Adipocyte (in vitro differentiated cells): Measurements from ENCODE around the gene ITCH.
A peak's percentile ranks its signal among the peaks of the same experiment; 100 is the strongest.
"Not testable (repeated sequence)": the region's sequence is repeated elsewhere in the genome, so short reads cannot be mapped to it uniquely, and the experiment has no call there.

Source experiments
- DNase-seq: peaks from one replicate; pipeline ENCODE4 v3.0.0-alpha.2; 2015; ENCODE audit warnings: low read depth
- H3K27me3 ChIP-seq: replicated peaks from 2 replicates; pipeline ENCODE4 v1.7.0; 2013; ENCODE audit warnings: mild to moderate bottlenecking, low read length, moderate library complexity; ENCODE audit not compliant: control insufficient read depth, insufficient read depth
- H3K36me3 ChIP-seq: 2 replicates; pipeline ENCODE4 v1.7.0; 2013; ENCODE audit warnings: low read length, mild to moderate bottlenecking, moderate library complexity; ENCODE audit not compliant: control insufficient read depth, insufficient read depth, severe bottlenecking
- H3K4me1 ChIP-seq: 2 replicates; pipeline ENCODE4 v1.7.0; 2013; ENCODE audit warnings: mild to moderate bottlenecking, low read length, moderate library complexity; ENCODE audit not compliant: control insufficient read depth, insufficient read depth
- H3K4me3 ChIP-seq: 2 replicates; pipeline ENCODE4 v1.7.0; 2013; ENCODE audit warnings: mild to moderate bottlenecking, low read length, moderate library complexity
- H3K9ac ChIP-seq: 2 replicates; pipeline ENCODE4 v1.7.0; 2013; ENCODE audit warnings: mild to moderate bottlenecking, low read length, moderate library complexity
- H3K9me3 ChIP-seq: 2 replicates; pipeline ENCODE4 v1.7.0; 2013; ENCODE audit warnings: mild to moderate bottlenecking, low read length, moderate library complexity; ENCODE audit not compliant: control insufficient read depth

ITCH gene

DNA sequence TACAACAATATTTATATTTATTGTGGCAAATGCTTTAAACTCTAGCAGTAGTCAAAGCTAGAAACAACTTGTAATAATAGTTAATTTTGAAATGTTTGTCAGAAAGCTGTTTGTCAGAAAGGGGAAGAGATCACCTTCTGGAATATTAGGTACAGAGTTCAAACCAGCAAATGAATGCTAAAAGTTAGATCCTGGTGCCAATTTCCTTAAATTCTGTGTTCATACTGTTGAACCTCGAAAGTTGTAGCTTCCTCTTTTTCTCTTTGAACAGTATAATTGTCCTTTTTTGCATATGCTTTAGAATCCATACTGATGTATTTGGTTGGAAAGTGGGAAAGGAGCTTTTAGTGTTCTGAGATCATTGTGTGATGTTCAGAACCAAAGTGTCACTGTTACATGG lies 22.4 kb downstream of the ITCH start:
- H3K9ac ChIP-seq: no peak overlapping the region
- H3K9me3 ChIP-seq: no peaks in the 10 kb centered on the region
- DNase-seq: no peak
- no peaks in the 10 kb centered on the region for H3K27me3 ChIP-seq
- peaks cover 31% of the 10 kb centered on the region for H3K36me3 ChIP-seq
- H3K4me1 ChIP-seq: peaks cover 32% of the 10 kb centered on the region
- H3K4me3 ChIP-seq: no peak overlapping the region

- Histone ChIP-seq H3K9me3 (no peaks in the 10 kb centered on the region), H3K4me3 (no peak overlapping the region), H3K36me3 (peaks cover 28% of the 10 kb centered on the region), H3K4me1 (peaks cover 40% of the 10 kb centered on the region), H3K9ac (no peak overlapping the region), H3K27me3 (no peaks in the 10 kb centered on the region)
- DNase-seq: no peak
Measured at GRCh38 chr20:34388000-34388399, 24.9 kb downstream of the ITCH start.

- Histone ChIP-seq H3K36me3 (peaks cover 34% of the 10 kb centered on the region), H3K27me3 (no peaks in the 10 kb centered on the region), H3K9me3 (no peaks in the 10 kb centered on the region), H3K4me3 (no peak overlapping the region), H3K9ac (no peak overlapping the region), H3K4me1 (peaks cover 40% of the 10 kb centered on the region)
- no peak for DNase-seq
Measured at GRCh38 chr20:34388678-34389077, 25.6 kb downstream of the ITCH start.

DNA sequence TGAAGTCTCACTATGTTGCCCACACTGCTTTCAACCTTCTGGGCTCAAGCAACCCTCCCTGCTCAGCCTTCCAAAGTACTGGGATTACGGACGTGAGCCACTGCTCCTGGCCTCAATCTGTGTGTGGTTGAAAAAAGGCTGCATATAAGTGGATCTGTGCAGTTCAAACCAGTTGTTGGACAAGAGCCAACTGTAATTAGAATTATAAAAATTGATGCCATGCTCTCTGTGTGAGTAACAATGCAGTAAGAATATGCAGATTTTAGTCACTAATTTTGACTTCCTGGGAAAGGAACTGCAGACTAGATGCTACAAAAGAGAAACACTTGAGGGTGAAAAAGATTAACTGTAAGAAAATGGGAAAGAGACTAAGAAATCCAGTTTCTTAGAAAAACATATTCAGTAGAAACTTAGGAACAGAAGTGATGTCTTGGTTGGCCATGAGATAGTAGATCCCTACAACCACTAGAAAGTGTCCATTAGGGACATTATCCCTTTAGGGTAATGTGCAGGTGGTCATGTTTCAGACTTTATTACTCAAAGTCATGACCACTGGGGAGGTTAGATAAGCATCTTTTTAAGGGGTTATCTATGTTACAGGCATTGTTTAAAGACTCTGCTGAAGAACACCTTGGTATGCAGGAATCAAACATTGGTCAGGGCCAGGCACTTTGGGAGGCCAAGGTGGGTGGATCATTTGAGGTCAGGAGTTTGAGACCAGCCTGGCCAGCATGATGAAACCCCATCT lies 26.3 kb downstream of the ITCH start:
- no peak for DNase-seq
- Histone ChIP-seq H3K9me3 (no peaks in the 10 kb centered on the region), H3K4me3 (no peak overlapping the region), H3K36me3 (peaks cover 41% of the 10 kb centered on the region), H3K27me3 (no peaks in the 10 kb centered on the region), H3K4me1 (peaks cover 40% of the 10 kb centered on the region), H3K9ac (no peak overlapping the region)

DNA sequence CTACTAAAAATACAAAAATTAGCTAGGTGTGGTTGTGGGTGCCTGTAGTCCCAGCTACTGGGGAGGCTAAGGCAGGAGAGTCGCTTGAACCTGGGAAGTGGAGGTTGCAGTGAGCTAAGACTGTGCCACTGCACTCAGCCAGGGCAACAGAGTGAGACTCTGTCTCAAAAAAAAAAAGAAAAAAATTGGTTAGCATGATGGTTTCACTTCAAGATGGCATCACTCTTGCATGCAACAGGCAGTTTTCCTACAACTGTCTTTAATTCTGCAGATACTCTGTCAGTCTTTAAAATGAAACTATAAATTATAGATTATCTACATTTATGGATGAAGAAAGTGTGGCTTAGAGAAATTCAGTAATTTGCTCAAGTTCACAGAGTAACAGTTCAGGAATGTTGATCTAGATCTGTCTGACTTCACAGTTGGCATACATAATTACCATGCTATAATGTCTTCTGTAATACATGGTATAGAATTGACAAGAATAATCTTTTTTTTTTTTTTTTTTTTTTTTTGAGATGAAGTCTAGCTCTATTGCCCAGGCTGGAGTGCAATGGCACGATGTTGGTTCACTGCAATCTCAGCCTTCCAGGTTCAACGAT lies 27.0 kb downstream of the ITCH start:
- no peak overlapping the region for H3K9ac ChIP-seq
- H3K4me1 ChIP-seq: peaks cover 40% of the 10 kb centered on the region
- H3K9me3 ChIP-seq: no peaks in the 10 kb centered on the region
- no peaks in the 10 kb centered on the region for H3K27me3 ChIP-seq
- peak; percentile 26 for DNase-seq
- no peak overlapping the region for H3K4me3 ChIP-seq
- peaks cover 47% of the 10 kb centered on the region for H3K36me3 ChIP-seq

GRCh38 chr20:34396408-34396807 lies 33.3 kb downstream of the ITCH start:
- peaks cover 58% of the 10 kb centered on the region for H3K36me3 ChIP-seq
- no peak overlapping the region for H3K9ac ChIP-seq
- no peaks in the 10 kb centered on the region for H3K9me3 ChIP-seq
- H3K27me3 ChIP-seq: no peaks in the 10 kb centered on the region
- peaks cover 24% of the 10 kb centered on the region for H3K4me1 ChIP-seq
- no peak for DNase-seq
- H3K4me3 ChIP-seq: no peak overlapping the region

GRCh38 chr20:34397096-34397495 lies 34.0 kb downstream of the ITCH start:
- Histone ChIP-seq H3K36me3 (peaks cover 61% of the 10 kb centered on the region), H3K9ac (no peak overlapping the region), H3K4me1 (peaks cover 31% of the 10 kb centered on the region), H3K27me3 (no peaks in the 10 kb centered on the region), H3K9me3 (no peaks in the 10 kb centered on the region), H3K4me3 (no peak overlapping the region)
- no peak for DNase-seq

DNA sequence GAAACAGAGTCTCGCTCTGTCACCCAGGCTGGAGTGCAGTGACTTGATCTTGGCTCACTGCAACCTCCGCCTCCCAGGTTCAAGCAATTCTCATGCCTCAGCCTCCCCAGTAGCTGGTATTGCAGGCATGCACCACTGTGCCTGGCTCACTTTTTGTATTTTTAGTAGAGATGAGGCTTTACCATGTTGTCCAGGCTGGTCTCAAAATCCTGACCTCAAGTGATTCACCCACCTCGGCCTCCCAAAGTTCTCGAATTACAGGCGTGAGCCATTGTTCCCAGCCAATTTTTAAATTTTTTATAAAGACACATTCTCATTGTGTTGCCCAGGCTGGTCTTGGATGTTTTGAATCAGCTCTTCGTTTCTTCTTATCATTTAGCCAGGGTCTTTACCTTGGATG lies 37.7 kb downstream of the ITCH start:
- H3K4me3 ChIP-seq, H3K27me3 ChIP-seq, H3K9me3 ChIP-seq, H3K9ac ChIP-seq: not testable (repeated sequence)
- DNase-seq: peak; percentile 75
- peaks cover 47% of the 10 kb centered on the region for H3K4me1 ChIP-seq
- H3K36me3 ChIP-seq: peaks cover 38% of the 10 kb centered on the region

GRCh38 chr20:34401741-34402455 lies 38.8 kb downstream of the ITCH start:
- peaks cover 35% of the 10 kb centered on the region for H3K36me3 ChIP-seq

DNA sequence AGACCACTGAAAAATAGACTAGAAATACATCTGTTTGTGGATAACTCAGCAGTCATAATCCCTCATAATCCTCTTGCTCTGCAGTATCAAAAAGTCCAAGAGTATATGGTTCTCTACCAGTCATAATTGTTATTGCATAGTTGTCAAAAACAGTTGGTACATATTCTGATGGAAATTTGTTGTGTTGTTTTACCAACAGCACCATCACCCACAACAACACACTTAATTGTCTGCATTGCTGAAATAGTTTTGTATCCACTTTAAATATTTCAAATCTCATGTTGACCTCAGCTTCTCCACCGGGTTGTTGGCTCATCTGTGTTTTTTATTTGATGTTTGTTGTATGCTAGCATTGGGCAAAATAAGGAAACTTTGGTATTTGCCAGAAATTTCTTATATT lies 39.4 kb downstream of the ITCH start:
- Histone ChIP-seq H3K4me3 (no peak overlapping the region), H3K36me3 (peaks cover 33% of the 10 kb centered on the region), H3K9me3 (no peaks in the 10 kb centered on the region), H3K4me1 (peaks cover 38% of the 10 kb centered on the region), H3K27me3 (no peaks in the 10 kb centered on the region), H3K9ac (no peak overlapping the region)
- peak; percentile 33 for DNase-seq

More at GRCh38 chr20:34401741-34402455, 38.8 kb downstream of the ITCH start:
- no peak overlapping the region for H3K4me3 ChIP-seq
- H3K9ac ChIP-seq: no peak overlapping the region
- H3K27me3 ChIP-seq: no peaks in the 10 kb centered on the region
- no peak for DNase-seq
- peaks cover 42% of the 10 kb centered on the region for H3K4me1 ChIP-seq
- H3K9me3 ChIP-seq: no peaks in the 10 kb centered on the region

DNA sequence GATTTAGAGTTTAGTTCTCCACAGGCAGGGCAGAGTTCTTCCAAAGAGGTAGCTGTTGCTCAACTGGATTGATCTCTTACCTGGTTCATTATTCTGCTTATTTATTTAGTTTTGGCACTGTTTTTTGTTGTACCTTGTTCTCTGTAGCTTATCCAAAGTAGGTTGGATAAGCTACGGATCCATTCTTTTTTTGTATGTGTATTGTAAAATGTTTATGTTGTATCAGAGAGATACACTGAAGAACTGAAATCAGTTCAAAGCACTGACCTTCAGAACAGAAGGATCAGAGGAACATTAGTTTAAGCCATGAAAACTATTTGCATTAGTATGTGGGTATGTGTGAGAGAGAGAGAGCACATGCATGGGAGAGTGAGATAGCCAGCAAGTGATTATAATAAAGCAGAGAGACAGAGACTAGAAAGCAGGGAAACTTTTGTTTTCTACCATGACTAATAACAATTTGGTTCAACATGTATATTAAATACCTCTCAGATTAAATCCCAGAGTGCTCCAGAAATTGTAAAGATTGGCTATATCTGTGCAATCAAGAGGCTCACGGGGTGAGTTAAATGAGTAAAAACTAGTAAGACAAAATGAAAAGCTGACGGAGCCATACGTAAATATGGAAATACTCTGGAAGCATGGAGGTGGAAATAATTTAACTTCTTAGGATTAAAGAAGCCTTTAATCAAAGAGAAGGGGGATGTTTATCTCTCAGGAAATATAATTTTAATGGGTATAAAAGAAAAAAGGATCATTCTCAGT lies 40.2 kb downstream of the ITCH start:
- Histone ChIP-seq H3K9me3 (no peaks in the 10 kb centered on the region), H3K27me3 (no peaks in the 10 kb centered on the region), H3K9ac (no peak overlapping the region), H3K4me1 (peaks cover 36% of the 10 kb centered on the region), H3K4me3 (no peak overlapping the region), H3K36me3 (peaks cover 36% of the 10 kb centered on the region)
- no peak for DNase-seq
